ENCODE measurements around the gene PTPRN2.

DNA sequence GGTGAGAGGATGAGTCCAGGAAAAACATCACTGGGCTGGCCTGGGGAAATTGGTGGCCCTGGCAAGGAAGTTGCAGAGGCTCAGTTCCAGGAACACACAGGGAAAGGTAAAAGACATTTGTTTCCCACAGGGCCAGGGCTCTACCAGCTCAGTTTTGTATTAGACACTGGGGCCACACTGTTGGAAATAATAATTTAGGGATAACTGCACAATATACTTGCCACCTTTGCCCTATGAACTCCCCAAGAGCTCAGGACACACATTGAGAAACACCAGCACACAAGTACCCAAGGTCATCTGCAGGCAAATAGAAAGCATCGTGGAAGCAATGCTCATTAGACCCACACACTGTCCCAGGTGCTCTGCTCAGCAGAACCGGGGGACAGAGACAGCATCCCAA is 617.6 kb downstream of the PTPRN2 start:
- TF ChIP-seq, protein P1, sequence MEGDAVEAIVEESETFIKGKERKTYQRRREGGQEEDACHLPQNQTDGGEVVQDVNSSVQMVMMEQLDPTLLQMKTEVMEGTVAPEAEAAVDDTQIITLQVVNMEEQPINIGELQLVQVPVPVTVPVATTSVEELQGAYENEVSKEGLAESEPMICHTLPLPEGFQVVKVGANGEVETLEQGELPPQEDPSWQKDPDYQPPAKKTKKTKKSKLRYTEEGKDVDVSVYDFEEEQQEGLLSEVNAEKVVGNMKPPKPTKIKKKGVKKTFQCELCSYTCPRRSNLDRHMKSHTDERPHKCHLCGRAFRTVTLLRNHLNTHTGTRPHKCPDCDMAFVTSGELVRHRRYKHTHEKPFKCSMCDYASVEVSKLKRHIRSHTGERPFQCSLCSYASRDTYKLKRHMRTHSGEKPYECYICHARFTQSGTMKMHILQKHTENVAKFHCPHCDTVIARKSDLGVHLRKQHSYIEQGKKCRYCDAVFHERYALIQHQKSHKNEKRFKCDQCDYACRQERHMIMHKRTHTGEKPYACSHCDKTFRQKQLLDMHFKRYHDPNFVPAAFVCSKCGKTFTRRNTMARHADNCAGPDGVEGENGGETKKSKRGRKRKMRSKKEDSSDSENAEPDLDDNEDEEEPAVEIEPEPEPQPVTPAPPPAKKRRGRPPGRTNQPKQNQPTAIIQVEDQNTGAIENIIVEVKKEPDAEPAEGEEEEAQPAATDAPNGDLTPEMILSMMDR (IDR thresholded peaks at IDR 0.05): no peak
- no peak for TF ChIP-seq ZFX (IDR thresholded peaks at IDR 0.05; ENCODE audit: borderline replicate concordance)
